CD14-positive monocyte (primary cell): ENCODE measurements around the gene ARHGAP15. TPM values are rescaled to one million over a fixed set of nuclear protein-coding genes. Genes with fewer than 3 reads are reported as not detected.

Experiments used
- DNase-seq, 3 donors: peaks; one replicate each; pipeline ENCODE4 v3.0.0-alpha.2; 2011 to 2022
- H2AFZ ChIP-seq: 2 replicates; pipeline ENCODE4 v1.6.0; 2012; ENCODE audit warnings: mild to moderate bottlenecking, low read depth, low read length, inconsistent platforms; ENCODE audit not compliant: insufficient read depth, poor library complexity, severe bottlenecking
- H3K27ac ChIP-seq, 2 donors: 1 replicate in 1 of 2; 2 replicates in 1 of 2; pipeline ENCODE4 v1.5.1; 2012 to 2013; ENCODE audit warnings: low read length in 2 of 2, control low read depth in 1 of 2, inconsistent platforms in 1 of 2, low read depth in 1 of 2, mild to moderate bottlenecking in 1 of 2
- H3K27me3 ChIP-seq, 2 donors: one replicate each; pipeline versions ENCODE4 v1.6.0 to v1.6.1; 2011 to 2013; ENCODE audit warnings: low read length in 2 of 2; ENCODE audit not compliant: control insufficient read depth in 2 of 2, insufficient read depth in 2 of 2
- H3K36me3 ChIP-seq, 2 donors: replicated peaks in 1 of 2; 1 replicate in 1 of 2; 2 replicates in 1 of 2; pipeline versions ENCODE4 v1.5.1 to v1.6.1; 2012 to 2013; ENCODE audit warnings: low read length in 2 of 2, control low read depth in 1 of 2, inconsistent platforms in 1 of 2, mild to moderate bottlenecking in 1 of 2; ENCODE audit not compliant: insufficient read depth in 2 of 2, control insufficient read depth in 1 of 2
- H3K4me1 ChIP-seq, 2 donors: 1 replicate in 1 of 2; 2 replicates in 1 of 2; pipeline versions ENCODE4 v1.5.1 to v1.6.1; 2012 to 2013; ENCODE audit warnings: low read length in 2 of 2, control low read depth in 1 of 2, inconsistent platforms in 1 of 2, mild to moderate bottlenecking in 1 of 2, moderate library complexity in 1 of 2; ENCODE audit not compliant: insufficient read depth in 2 of 2, control insufficient read depth in 1 of 2
- H3K4me2 ChIP-seq: replicated peaks from 2 replicates; pipeline ENCODE3; 2012; ENCODE audit warnings: low read length, moderate library complexity, mild to moderate bottlenecking; ENCODE audit not compliant: poor library complexity, severe bottlenecking; ENCODE audit errors: extremely low read depth
- H3K4me3 ChIP-seq, 3 experiments: fragments of 200-600 bp in 1 of 3; sonication (generic) in 1 of 3; replicated peaks in 1 of 3; 1 replicate in 2 of 3; 2 replicates in 1 of 3; pipeline ENCODE4 v1.5.1; 2011 to 2013; ENCODE audit warnings: low read length in 3 of 3, mild to moderate bottlenecking in 3 of 3, control low read depth in 2 of 3, low read depth in 2 of 3, inconsistent platforms in 1 of 3, moderate library complexity in 1 of 3
- H3K79me2 ChIP-seq: 2 replicates; pipeline ENCODE4 v1.6.0; 2012; ENCODE audit warnings: mild to moderate bottlenecking, control low read depth, inconsistent platforms, low read length, moderate library complexity; ENCODE audit not compliant: insufficient read depth
- H3K9ac ChIP-seq: 2 replicates; pipeline ENCODE4 v1.6.0; 2017; ENCODE audit warnings: low read length, mild to moderate bottlenecking; ENCODE audit not compliant: insufficient read depth, poor library complexity, severe bottlenecking
- H3K9me3 ChIP-seq, 2 donors: replicated peaks in 1 of 2; 1 replicate in 1 of 2; 2 replicates in 1 of 2; pipeline versions ENCODE4 v1.5.1 to v1.6.1; 2012 to 2013; ENCODE audit warnings: low read length in 2 of 2, control low read depth in 1 of 2; ENCODE audit not compliant: control insufficient read depth in 1 of 2, insufficient read depth in 1 of 2
- H4K20me1 ChIP-seq: 2 replicates; pipeline ENCODE4 v1.6.0; 2012; ENCODE audit warnings: mild to moderate bottlenecking, low read length, control low read depth, moderate library complexity; ENCODE audit not compliant: insufficient read depth
- H3K27ac Mint-ChIP-seq, 7 donors: one replicate each; pipeline ENCODE4 v1.8.0; 2020; ENCODE audit warnings: mild to moderate bottlenecking in 7 of 7, mixed read lengths in 7 of 7, moderate library complexity in 6 of 7, inconsistent platforms in 2 of 7
- H3K27me3 Mint-ChIP-seq, 3 donors: one replicate each; pipeline ENCODE4 v1.8.0; 2021 to 2022; ENCODE audit warnings: low read depth in 3 of 3, mild to moderate bottlenecking in 3 of 3, mixed read lengths in 3 of 3, moderate library complexity in 3 of 3, inconsistent platforms in 1 of 3
- H3K36me3 Mint-ChIP-seq, 2 donors: one replicate each; pipeline ENCODE4 v1.8.0; 2020; ENCODE audit warnings: mixed read lengths in 2 of 2, inconsistent platforms in 1 of 2, mild to moderate bottlenecking in 1 of 2
- H3K4me1 Mint-ChIP-seq: one replicate; pipeline ENCODE4 v1.8.0; 2020; ENCODE audit warnings: mild to moderate bottlenecking, mixed read lengths
- H3K4me3 Mint-ChIP-seq, 2 donors: one replicate each; pipeline ENCODE4 v1.8.0; 2020; ENCODE audit warnings: mild to moderate bottlenecking in 2 of 2, mixed read lengths in 2 of 2, moderate library complexity in 1 of 2
- H3K9me3 Mint-ChIP-seq, 7 donors: one replicate each; pipeline ENCODE4 v1.8.0; 2020 to 2022; ENCODE audit warnings: mixed read lengths in 7 of 7, mild to moderate bottlenecking in 6 of 7, moderate library complexity in 6 of 7, inconsistent platforms in 2 of 7
- CTCF ChIP-seq: fragments of 200-600 bp; IDR thresholded peaks from one replicate; pipeline ENCODE4 v1.8.0; 2022; ENCODE audit warnings: antibody characterized with exemption, mild to moderate bottlenecking
- WGBS: methylation state at CpG from one replicate; pipeline ENCODE4 v1.1.5; 2013; ENCODE audit warnings: missing lambda C conversion rate; ENCODE audit not compliant: insufficient coverage; 5-methylcytosine and 5-hydroxymethylcytosine counted together
- intact Hi-C, 2 donors: fragments of 100-400 bp; cut with micrococcal nuclease; formaldehyde crosslinking; loops; one replicate each; pipeline versions ENCODE4 v1.15.0 to v1.15.1; 2023
- polyA plus RNA-seq, 3 donors: library from polyadenylated mRNA; depleted of rRNA in 1 of 3; unstranded in 2 of 3; stranded (reverse) in 1 of 3; fragments of 300-500 nt in 2 of 3; fragments of >200 nt in 1 of 3; fragmentation: Illumina TruSeq in 2 of 3; gene quantifications; 1 replicate in 2 of 3; 2 replicates in 1 of 3; pipeline ENCODE4 v1.2.3, GENCODE V29; 2012 to 2021

ARHGAP15 gene
- polyA plus RNA-seq, 3 donors: 35.4 to 50.9 (median 50.7) TPM

- Mint-ChIP-seq H3K4me1 (no peaks in the 10 kb centered on the region), H3K27me3 (no peaks in the 10 kb centered on the region), H3K36me3 (peaks cover 22 to 32% of the 10 kb centered on the region in 2 donors), H3K4me3 (no peak overlapping the region), H3K27ac (peak overlapping the region in 3 of 7 donors; percentile 15 to 59 (median 19)), H3K9me3 (no peaks in the 10 kb centered on the region)
- no peak for TF ChIP-seq CTCF
- Histone ChIP-seq H3K9me3 (no peaks in the 10 kb centered on the region), H3K9ac (no peak overlapping the region), H3K4me3 (no peak overlapping the region), H3K4me1 (no peaks in the 10 kb centered on the region), H3K27me3 (no peaks in the 10 kb centered on the region), H2AFZ (no peak overlapping the region), H3K27ac (no peak overlapping the region), H4K20me1 (no peaks in the 10 kb centered on the region), H3K36me3 (peaks cover 22 to 41% of the 10 kb centered on the region in 2 donors), H3K79me2 (no peaks in the 10 kb centered on the region), H3K4me2 (no peak overlapping the region)
- no peak for DNase-seq
- WGBS: 97% methylated on average over 6 of the region's 6 CpGs
- intact Hi-C loops: no loop called here
Measured at GRCh38 chr2:143442193-143442592, 313.0 kb downstream of the ARHGAP15 start.

- H3K27me3 ChIP-seq: no peaks in the 10 kb centered on the region
- Mint-ChIP-seq H3K36me3 (peaks cover 12 to 33% of the 10 kb centered on the region in 2 donors), H3K9me3 (peaks cover 0 to 3% (median 0%) of the 10 kb centered on the region in 7 donors), H3K4me3 (no peak overlapping the region), H3K27ac (no peak overlapping the region), H3K27me3 (no peaks in the 10 kb centered on the region), H3K4me1 (peaks cover 13% of the 10 kb centered on the region)
- no peaks in the 10 kb centered on the region for H4K20me1 ChIP-seq
- no peaks in the 10 kb centered on the region for H3K9me3 ChIP-seq
- intact Hi-C loops: no loop called here
- WGBS: no CpG with 5 or more reads among the region's 4 CpGs
- H2AFZ ChIP-seq: no peak overlapping the region
- no peak for TF ChIP-seq CTCF
- H3K27ac ChIP-seq: no peak overlapping the region
- H3K9ac ChIP-seq: no peak overlapping the region
- DNase-seq: peak; percentile 1 to 16 (median 2)
- peaks cover 0 to 12% of the 10 kb centered on the region in 2 donors for H3K4me1 ChIP-seq
- no peak overlapping the region for H3K4me2 ChIP-seq
- peaks cover 0 to 11% of the 10 kb centered on the region in 2 donors for H3K36me3 ChIP-seq
- no peak overlapping the region for H3K4me3 ChIP-seq
- no peaks in the 10 kb centered on the region for H3K79me2 ChIP-seq
Measured at GRCh38 chr2:143451642-143452281, 322.5 kb downstream of the ARHGAP15 start.
